ENCODE results near the gene RBFOX2.

DNA sequence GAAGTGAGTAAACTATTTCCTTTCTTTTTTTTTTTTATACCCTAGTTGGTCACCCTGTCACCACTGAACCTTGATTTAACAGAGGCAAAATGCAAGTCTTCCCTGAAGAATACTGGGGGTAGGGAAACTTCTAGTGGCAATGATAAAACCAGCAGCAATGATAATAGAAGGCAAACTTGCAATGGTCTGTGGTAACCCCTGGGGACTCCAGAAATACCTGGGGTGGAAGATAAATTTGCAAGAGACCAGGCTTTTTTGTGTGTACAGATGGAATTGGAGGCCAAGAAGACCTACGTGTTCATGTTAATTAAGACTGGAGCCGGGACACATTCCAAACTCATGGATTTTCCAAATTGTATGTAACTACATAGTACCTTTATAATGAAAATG is 299.3 kb downstream of the RBFOX2 start:
- TF ChIP-seq TAF1 (IDR thresholded peaks at IDR 0.05; ENCODE audit: low read depth) (no peak), EP300 (IDR thresholded peaks at IDR 0.05; ENCODE audit: borderline replicate concordance) (no peak), CREB1 (IDR thresholded peaks at IDR 0.05; ENCODE audit: low read depth) (no peak), YY1 (IDR thresholded peaks at IDR 0.05; ENCODE audit: low read depth) (no peak), RAD21 (IDR thresholded peaks at IDR 0.05; ENCODE audit: low read depth) (no peak)
- TF ChIP-seq, protein P1, sequence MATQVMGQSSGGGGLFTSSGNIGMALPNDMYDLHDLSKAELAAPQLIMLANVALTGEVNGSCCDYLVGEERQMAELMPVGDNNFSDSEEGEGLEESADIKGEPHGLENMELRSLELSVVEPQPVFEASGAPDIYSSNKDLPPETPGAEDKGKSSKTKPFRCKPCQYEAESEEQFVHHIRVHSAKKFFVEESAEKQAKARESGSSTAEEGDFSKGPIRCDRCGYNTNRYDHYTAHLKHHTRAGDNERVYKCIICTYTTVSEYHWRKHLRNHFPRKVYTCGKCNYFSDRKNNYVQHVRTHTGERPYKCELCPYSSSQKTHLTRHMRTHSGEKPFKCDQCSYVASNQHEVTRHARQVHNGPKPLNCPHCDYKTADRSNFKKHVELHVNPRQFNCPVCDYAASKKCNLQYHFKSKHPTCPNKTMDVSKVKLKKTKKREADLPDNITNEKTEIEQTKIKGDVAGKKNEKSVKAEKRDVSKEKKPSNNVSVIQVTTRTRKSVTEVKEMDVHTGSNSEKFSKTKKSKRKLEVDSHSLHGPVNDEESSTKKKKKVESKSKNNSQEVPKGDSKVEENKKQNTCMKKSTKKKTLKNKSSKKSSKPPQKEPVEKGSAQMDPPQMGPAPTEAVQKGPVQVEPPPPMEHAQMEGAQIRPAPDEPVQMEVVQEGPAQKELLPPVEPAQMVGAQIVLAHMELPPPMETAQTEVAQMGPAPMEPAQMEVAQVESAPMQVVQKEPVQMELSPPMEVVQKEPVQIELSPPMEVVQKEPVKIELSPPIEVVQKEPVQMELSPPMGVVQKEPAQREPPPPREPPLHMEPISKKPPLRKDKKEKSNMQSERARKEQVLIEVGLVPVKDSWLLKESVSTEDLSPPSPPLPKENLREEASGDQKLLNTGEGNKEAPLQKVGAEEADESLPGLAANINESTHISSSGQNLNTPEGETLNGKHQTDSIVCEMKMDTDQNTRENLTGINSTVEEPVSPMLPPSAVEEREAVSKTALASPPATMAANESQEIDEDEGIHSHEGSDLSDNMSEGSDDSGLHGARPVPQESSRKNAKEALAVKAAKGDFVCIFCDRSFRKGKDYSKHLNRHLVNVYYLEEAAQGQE (IDR thresholded peaks at IDR 0.05; ENCODE audit: low read depth): no peak
- TF ChIP-seq, protein P2, sequence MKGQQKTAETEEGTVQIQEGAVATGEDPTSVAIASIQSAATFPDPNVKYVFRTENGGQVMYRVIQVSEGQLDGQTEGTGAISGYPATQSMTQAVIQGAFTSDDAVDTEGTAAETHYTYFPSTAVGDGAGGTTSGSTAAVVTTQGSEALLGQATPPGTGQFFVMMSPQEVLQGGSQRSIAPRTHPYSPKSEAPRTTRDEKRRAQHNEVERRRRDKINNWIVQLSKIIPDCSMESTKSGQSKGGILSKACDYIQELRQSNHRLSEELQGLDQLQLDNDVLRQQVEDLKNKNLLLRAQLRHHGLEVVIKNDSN (IDR thresholded peaks at IDR 0.05): no peak
- TF ChIP-seq, protein P3, sequence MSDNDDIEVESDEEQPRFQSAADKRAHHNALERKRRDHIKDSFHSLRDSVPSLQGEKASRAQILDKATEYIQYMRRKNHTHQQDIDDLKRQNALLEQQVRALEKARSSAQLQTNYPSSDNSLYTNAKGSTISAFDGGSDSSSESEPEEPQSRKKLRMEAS (IDR thresholded peaks at IDR 0.05): no peak

All from Ishikawa (cell line).